OCI-LY1 (cell line): ENCODE measurements around the gene UNC13D.
A peak's percentile ranks its signal among the peaks of the same experiment; 100 is the strongest.

Experiments used
- H2AFZ ChIP-seq: fragments of 200-600 bp; sonication (generic), shearing (Covaris generic); 2 replicates; pipeline ENCODE4 v1.6.0; 2014; ENCODE audit warnings: antibody characterized with exemption, mild to moderate bottlenecking, low read length
- H3F3A ChIP-seq: fragments of 200-600 bp; sonication (generic), shearing (Covaris generic); 2 replicates; pipeline ENCODE4 v1.6.0; 2014; ENCODE audit warnings: mild to moderate bottlenecking, antibody characterized with exemption, low read length, moderate library complexity; ENCODE audit not compliant: insufficient read depth
- H3K27ac ChIP-seq: fragments of 200-600 bp; sonication (generic); 2 replicates; pipeline ENCODE4 v1.5.1; 2014; ENCODE audit warnings: low read length, mixed run types, mild to moderate bottlenecking, low read depth; ENCODE audit not compliant: poor library complexity, severe bottlenecking
- H3K27me3 ChIP-seq: fragments of 200-600 bp; sonication (generic); 2 replicates; pipeline ENCODE4 v1.6.0; 2014; ENCODE audit warnings: antibody characterized with exemption, mild to moderate bottlenecking, low read length, moderate library complexity; ENCODE audit not compliant: insufficient read depth
- H3K36me3 ChIP-seq: fragments of 200-600 bp; sonication (generic); 2 replicates; pipeline ENCODE4 v1.6.1; 2014; ENCODE audit warnings: mild to moderate bottlenecking, antibody characterized with exemption, low read length, moderate library complexity, mixed read lengths; ENCODE audit not compliant: insufficient read depth
- H3K4me1 ChIP-seq: fragments of 200-600 bp; sonication (generic); 2 replicates; pipeline ENCODE4 v1.5.1; 2014; ENCODE audit warnings: mild to moderate bottlenecking, low read length, moderate library complexity; ENCODE audit not compliant: insufficient read depth, severe bottlenecking
- H3K4me2 ChIP-seq: fragments of 200-600 bp; sonication (generic), shearing (Covaris generic); 2 replicates; pipeline ENCODE4 v1.6.1; 2014; ENCODE audit warnings: low read length
- H3K4me3 ChIP-seq: fragments of 200-600 bp; sonication (generic); 2 replicates; pipeline ENCODE4 v1.5.1; 2014; ENCODE audit warnings: low read length, low read depth, mild to moderate bottlenecking, mixed read lengths; ENCODE audit not compliant: poor library complexity, severe bottlenecking
- H3K79me2 ChIP-seq: fragments of 200-600 bp; shearing (Covaris generic); 2 replicates; pipeline ENCODE4 v1.6.1; 2016; ENCODE audit warnings: mixed run types, low read length, mixed read lengths; ENCODE audit not compliant: insufficient read depth
- H3K9ac ChIP-seq: fragments of 200-600 bp; sonication (generic), shearing (Covaris generic); 2 replicates; pipeline ENCODE4 v1.6.1; 2014; ENCODE audit warnings: mild to moderate bottlenecking, low read length, mixed read lengths
- H3K9me2 ChIP-seq: fragments of 200-600 bp; sonication (generic), shearing (Covaris generic); 2 replicates; pipeline ENCODE4 v1.6.1; 2014; ENCODE audit warnings: low read depth, mild to moderate bottlenecking, low read length, mixed read lengths
- H3K9me3 ChIP-seq: fragments of 200-600 bp; shearing (Covaris generic); 2 replicates; pipeline ENCODE4 v1.6.1; 2014; ENCODE audit warnings: low read length, mixed read lengths
- H4K20me1 ChIP-seq: fragments of 200-600 bp; sonication (generic), shearing (Covaris generic); 2 replicates; pipeline ENCODE4 v1.6.0; 2016; ENCODE audit warnings: mild to moderate bottlenecking, low read length; ENCODE audit not compliant: insufficient read depth
- CTCF ChIP-seq: fragments of 200-600 bp; sonication (generic), shearing (Covaris generic); IDR thresholded peaks from 2 replicates; pipeline ENCODE4 v1.5.1; 2017; ENCODE audit warnings: mild to moderate bottlenecking, antibody characterized with exemption, low read length, moderate library complexity, mixed read lengths
- EZH2 ChIP-seq: fragments of 200-600 bp; sonication (generic), shearing (Covaris generic); IDR thresholded peaks from 2 replicates; pipeline ENCODE4 v1.8.0; 2017; ENCODE audit warnings: borderline replicate concordance, mixed run types, mild to moderate bottlenecking, antibody characterized with exemption, low read length, moderate library complexity, mixed read lengths

The UNC13D gene

GRCh38 chr17:75826561-75827307, 17.5 kb downstream of the UNC13D start:
- H3K79me2 ChIP-seq: no peaks in the 10 kb centered on the region
- H3K4me1 ChIP-seq: peaks cover 47% of the 10 kb centered on the region
- no peaks in the 10 kb centered on the region for H3K9me2 ChIP-seq
- no peaks in the 10 kb centered on the region for H3F3A ChIP-seq
- no peaks in the 10 kb centered on the region for H3K9me3 ChIP-seq
- H3K4me3 ChIP-seq: peak overlapping the region; percentile 49
- peaks cover 46% of the 10 kb centered on the region; the same call in 1 of the 2 replicates for H3K36me3 ChIP-seq
- peak overlapping the region; percentile 82 for H3K27ac ChIP-seq
- no peaks in the 10 kb centered on the region for H3K27me3 ChIP-seq
- H3K4me2 ChIP-seq: peak overlapping the region; percentile 69
- H4K20me1 ChIP-seq: no peaks in the 10 kb centered on the region
- TF ChIP-seq CTCF (no peak), EZH2 (no peak)
- H2AFZ ChIP-seq: no peak overlapping the region
- H3K9ac ChIP-seq: peak overlapping the region; percentile 54

GRCh38 chr17:75825748-75826370, 18.3 kb downstream of the UNC13D start:
- no peaks in the 10 kb centered on the region for H3K9me2 ChIP-seq
- no peak overlapping the region for H3K9ac ChIP-seq
- peaks cover 49% of the 10 kb centered on the region for H3K4me1 ChIP-seq
- no peaks in the 10 kb centered on the region for H3K9me3 ChIP-seq
- no peaks in the 10 kb centered on the region for H3F3A ChIP-seq
- no peaks in the 10 kb centered on the region for H4K20me1 ChIP-seq
- no peaks in the 10 kb centered on the region for H3K27me3 ChIP-seq
- peak overlapping the region; percentile 41 for H3K27ac ChIP-seq
- TF ChIP-seq EZH2: no peak
- no peak for TF ChIP-seq CTCF
- H3K79me2 ChIP-seq: no peaks in the 10 kb centered on the region
- no peak overlapping the region for H3K4me2 ChIP-seq
- peaks cover 55% of the 10 kb centered on the region for H3K36me3 ChIP-seq
- H2AFZ ChIP-seq: no peak overlapping the region
- no peak overlapping the region for H3K4me3 ChIP-seq

GRCh38 chr17:75825149-75825552, 19.1 kb downstream of the UNC13D start:
- no peaks in the 10 kb centered on the region for H3K79me2 ChIP-seq
- H4K20me1 ChIP-seq: no peaks in the 10 kb centered on the region
- no peaks in the 10 kb centered on the region for H3K9me2 ChIP-seq
- TF ChIP-seq EZH2 (no peak), CTCF (no peak)
- H3K36me3 ChIP-seq: peaks cover 62% of the 10 kb centered on the region
- H3K9ac ChIP-seq: no peak overlapping the region
- no peaks in the 10 kb centered on the region for H3K27me3 ChIP-seq
- no peak overlapping the region for H3K4me2 ChIP-seq
- H3K27ac ChIP-seq: no peak overlapping the region
- H3K4me3 ChIP-seq: no peak overlapping the region
- no peak overlapping the region for H2AFZ ChIP-seq
- peaks cover 42% of the 10 kb centered on the region for H3K4me1 ChIP-seq
- H3K9me3 ChIP-seq: no peaks in the 10 kb centered on the region
- H3F3A ChIP-seq: no peaks in the 10 kb centered on the region
